ENCODE measurements around the gene FH.

GRCh38 chr1:241513378-241513777 is 6.2 kb downstream of the FH start:
- TF ChIP-seq CTCF (IDR thresholded peaks at IDR 0.05) (no peak), POLR2A (IDR thresholded peaks at IDR 0.05) (no peak)

All from heart left ventricle (tissue), 13 donors.